Smooth muscle cell (in vitro differentiated cells): ENCODE results near the gene LGALS9. TPM values are rescaled to one million over a fixed set of nuclear protein-coding genes. Genes with fewer than 3 reads are reported as not detected.

ENCODE experiments used
- DNase-seq: peaks from one replicate; lab custom pipeline; 2025; ENCODE audit not compliant: unreplicated experiment; lab: John Stamatoyannopoulos, UW
- H2AFZ ChIP-seq: fragments of 200-600 bp; sonication (generic); 2 replicates; pipeline ENCODE4 v1.6.0; 2016; ENCODE audit warnings: antibody characterized with exemption, low read depth, mild to moderate bottlenecking
- H3F3A ChIP-seq: fragments of 200-600 bp; sonication (generic); 2 replicates; pipeline ENCODE4 v1.6.0; 2017; ENCODE audit warnings: antibody characterized with exemption, low read depth
- H3K27ac ChIP-seq: fragments of 200-600 bp; sonication (generic); 2 replicates; pipeline ENCODE4 v1.5.1; 2016; ENCODE audit warnings: low read depth, mild to moderate bottlenecking
- H3K27me3 ChIP-seq: fragments of 200-600 bp; sonication (generic); 2 replicates; pipeline ENCODE4 v1.6.1; 2016; ENCODE audit warnings: low read depth, mild to moderate bottlenecking
- H3K36me3 ChIP-seq: fragments of 200-600 bp; sonication (generic); 2 replicates; pipeline ENCODE4 v1.5.1; 2016; ENCODE audit warnings: low read depth
- H3K4me1 ChIP-seq: fragments of 200-600 bp; sonication (generic); 2 replicates; pipeline ENCODE4 v1.5.1; 2016; ENCODE audit warnings: low read depth
- H3K4me2 ChIP-seq: fragments of 200-600 bp; sonication (generic); 2 replicates; pipeline ENCODE4 v1.6.0; 2016; ENCODE audit warnings: mild to moderate bottlenecking
- H3K4me3 ChIP-seq: fragments of 200-600 bp; sonication (generic); 2 replicates; pipeline ENCODE4 v1.5.1; 2016; ENCODE audit warnings: mild to moderate bottlenecking
- H3K79me2 ChIP-seq: fragments of 200-600 bp; sonication (generic); 2 replicates; pipeline ENCODE4 v1.6.0; 2016; ENCODE audit warnings: low read depth, mild to moderate bottlenecking
- H3K9ac ChIP-seq: fragments of 200-600 bp; sonication (generic); 2 replicates; pipeline ENCODE4 v1.6.0; 2016; ENCODE audit warnings: low read depth
- H3K9me3 ChIP-seq: fragments of 200-600 bp; sonication (generic); replicated peaks from 2 replicates; pipeline ENCODE4 v1.5.1; 2016; ENCODE audit warnings: low read depth
- H4K20me1 ChIP-seq: fragments of 200-600 bp; sonication (generic); 2 replicates; pipeline ENCODE4 v1.6.0; 2016; ENCODE audit warnings: low read depth
- WGBS: methylation state at CpG from one replicate; pipeline ENCODE4 v1.1.7; 2016; ENCODE audit warnings: low lambda C conversion rate; 5-methylcytosine and 5-hydroxymethylcytosine counted together
- polyA plus RNA-seq: library from polyadenylated mRNA; unstranded; fragments of >200 nt; fragmentation: Nextera tagmentation; extraction: Ambion mirVana; gene quantifications from 2 replicates; pipeline ENCODE4 v1.2.1, GENCODE V29; 2016
- total RNA-seq: library from RNA; depleted of rRNA; stranded (reverse); fragments of >200 nt; gene quantifications from 2 replicates; pipeline ENCODE4 v1.2.3, GENCODE V29; 2014
- TF ChIP-seq, protein P1 (sequence below): fragments of 200-600 bp; sonication (generic); IDR thresholded peaks from 2 replicates; pipeline ENCODE4 v1.5.1; 2017; ENCODE audit warnings: borderline replicate concordance, mild to moderate bottlenecking, antibody characterized with exemption; ENCODE audit not compliant: insufficient read depth, poor library complexity, severe bottlenecking

The LGALS9 gene
- total and polyA plus RNA-seq, 2 experiments from 2014 or later, result 5.8 to 9.7 TPM

DNA sequence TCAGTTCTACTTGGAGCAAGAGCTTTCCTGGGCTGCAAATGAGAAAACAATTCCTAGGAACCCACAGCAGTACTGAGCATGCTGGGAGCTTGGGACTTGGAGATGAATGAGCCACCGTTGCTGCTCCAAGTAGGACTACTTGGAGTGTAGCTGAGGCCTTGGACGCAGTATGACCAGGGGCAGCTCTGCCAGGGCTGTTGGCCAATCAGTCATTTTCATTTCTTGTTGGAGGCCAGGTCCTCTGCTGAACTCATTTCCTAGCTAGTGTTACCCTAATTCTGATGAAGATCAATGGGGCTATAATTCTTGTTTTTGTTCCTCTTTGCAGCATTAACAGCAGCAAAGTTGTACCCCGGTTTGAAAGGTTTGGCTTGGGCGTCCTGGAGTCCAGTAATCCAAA is 8.0 kb upstream of the LGALS9 start:
- Histone ChIP-seq H3K4me2 (no peak overlapping the region), H3K4me3 (no peak overlapping the region), H3K4me1 (no peaks in the 10 kb centered on the region), H3K36me3 (peaks cover 20% of the 10 kb centered on the region), H4K20me1 (peaks cover 64% of the 10 kb centered on the region), H3K27ac (no peak overlapping the region), H3K27me3 (no peaks in the 10 kb centered on the region), H2AFZ (no peak overlapping the region), H3K9ac (no peak overlapping the region), H3F3A (peaks cover 4% of the 10 kb centered on the region), H3K79me2 (no peaks in the 10 kb centered on the region), H3K9me3 (no peaks in the 10 kb centered on the region)
- WGBS, result 83% methylated on average over 4 of the region's 4 CpGs
- no peak for DNase-seq
- TF ChIP-seq, protein P1, sequence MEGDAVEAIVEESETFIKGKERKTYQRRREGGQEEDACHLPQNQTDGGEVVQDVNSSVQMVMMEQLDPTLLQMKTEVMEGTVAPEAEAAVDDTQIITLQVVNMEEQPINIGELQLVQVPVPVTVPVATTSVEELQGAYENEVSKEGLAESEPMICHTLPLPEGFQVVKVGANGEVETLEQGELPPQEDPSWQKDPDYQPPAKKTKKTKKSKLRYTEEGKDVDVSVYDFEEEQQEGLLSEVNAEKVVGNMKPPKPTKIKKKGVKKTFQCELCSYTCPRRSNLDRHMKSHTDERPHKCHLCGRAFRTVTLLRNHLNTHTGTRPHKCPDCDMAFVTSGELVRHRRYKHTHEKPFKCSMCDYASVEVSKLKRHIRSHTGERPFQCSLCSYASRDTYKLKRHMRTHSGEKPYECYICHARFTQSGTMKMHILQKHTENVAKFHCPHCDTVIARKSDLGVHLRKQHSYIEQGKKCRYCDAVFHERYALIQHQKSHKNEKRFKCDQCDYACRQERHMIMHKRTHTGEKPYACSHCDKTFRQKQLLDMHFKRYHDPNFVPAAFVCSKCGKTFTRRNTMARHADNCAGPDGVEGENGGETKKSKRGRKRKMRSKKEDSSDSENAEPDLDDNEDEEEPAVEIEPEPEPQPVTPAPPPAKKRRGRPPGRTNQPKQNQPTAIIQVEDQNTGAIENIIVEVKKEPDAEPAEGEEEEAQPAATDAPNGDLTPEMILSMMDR, result no peak

DNA sequence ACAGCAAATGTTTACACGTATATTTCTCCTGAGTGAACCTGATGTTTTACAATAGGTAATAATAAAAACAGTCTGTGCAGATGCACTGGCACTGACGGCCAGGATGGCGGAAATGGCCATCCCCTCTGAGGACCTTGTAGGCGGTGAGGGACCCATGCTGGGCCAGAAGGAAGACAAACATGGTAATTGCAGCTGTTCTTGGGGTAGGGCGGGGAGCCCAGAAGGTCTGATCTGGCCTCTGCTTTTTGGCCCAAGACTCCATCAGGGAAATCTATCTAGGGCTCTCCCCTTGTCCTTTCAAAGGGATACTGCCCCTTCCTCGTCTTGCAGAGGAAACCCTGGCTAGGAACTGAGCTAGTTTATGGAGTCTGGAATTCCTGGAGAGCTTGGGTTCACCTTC is 7.4 kb upstream of the LGALS9 start:
- DNase-seq, result no peak

DNA sequence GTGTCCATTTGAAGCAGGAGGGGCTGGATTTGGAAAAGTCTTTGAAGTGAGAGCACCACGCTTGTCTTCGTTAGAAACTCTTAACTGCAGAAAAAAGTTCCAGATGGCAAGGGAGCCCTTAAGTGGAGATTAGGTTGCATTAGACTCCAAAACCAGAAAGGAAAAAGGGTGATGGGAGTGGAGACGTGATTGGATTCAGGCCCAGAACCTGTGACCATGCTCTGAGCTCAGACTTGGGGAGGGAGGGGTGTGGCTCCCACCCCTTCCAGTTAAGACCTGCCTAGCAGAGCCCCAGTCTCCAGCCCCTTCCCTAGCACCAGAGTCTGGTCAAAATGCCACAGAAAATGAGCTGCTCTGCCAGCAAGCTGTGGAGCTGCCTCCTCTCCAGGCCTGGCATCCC is 6.4 kb upstream of the LGALS9 start:
- 83% methylated on average over 3 of the region's 3 CpGs for WGBS
- peaks cover 20% of the 10 kb centered on the region for H3K36me3 ChIP-seq
- H2AFZ ChIP-seq, result no peak overlapping the region
- peaks cover 4% of the 10 kb centered on the region for H3F3A ChIP-seq
- DNase-seq, result no peak
- no peak overlapping the region for H3K4me3 ChIP-seq
- no peaks in the 10 kb centered on the region for H3K27me3 ChIP-seq
- H3K79me2 ChIP-seq, result no peaks in the 10 kb centered on the region
- TF ChIP-seq, protein P1, result no peak
- H3K4me1 ChIP-seq, result no peaks in the 10 kb centered on the region
- H3K9me3 ChIP-seq, result no peaks in the 10 kb centered on the region
- no peak overlapping the region for H3K27ac ChIP-seq
- peaks cover 51% of the 10 kb centered on the region for H4K20me1 ChIP-seq
- H3K9ac ChIP-seq, result no peak overlapping the region
- no peak overlapping the region for H3K4me2 ChIP-seq

More for the DNA sequence above, 7.4 kb upstream of the LGALS9 start:
- Histone ChIP-seq H3K27ac (no peak overlapping the region), H3K79me2 (no peaks in the 10 kb centered on the region), H3K4me3 (no peak overlapping the region), H4K20me1 (peaks cover 60% of the 10 kb centered on the region), H2AFZ (no peak overlapping the region), H3K4me2 (no peak overlapping the region), H3K36me3 (peaks cover 20% of the 10 kb centered on the region), H3K27me3 (no peaks in the 10 kb centered on the region), H3F3A (peaks cover 4% of the 10 kb centered on the region), H3K9ac (no peak overlapping the region), H3K9me3 (no peaks in the 10 kb centered on the region), H3K4me1 (no peaks in the 10 kb centered on the region)
- WGBS, result 99% methylated on average over 6 of the region's 6 CpGs
- TF ChIP-seq, protein P1, result no peak

DNA sequence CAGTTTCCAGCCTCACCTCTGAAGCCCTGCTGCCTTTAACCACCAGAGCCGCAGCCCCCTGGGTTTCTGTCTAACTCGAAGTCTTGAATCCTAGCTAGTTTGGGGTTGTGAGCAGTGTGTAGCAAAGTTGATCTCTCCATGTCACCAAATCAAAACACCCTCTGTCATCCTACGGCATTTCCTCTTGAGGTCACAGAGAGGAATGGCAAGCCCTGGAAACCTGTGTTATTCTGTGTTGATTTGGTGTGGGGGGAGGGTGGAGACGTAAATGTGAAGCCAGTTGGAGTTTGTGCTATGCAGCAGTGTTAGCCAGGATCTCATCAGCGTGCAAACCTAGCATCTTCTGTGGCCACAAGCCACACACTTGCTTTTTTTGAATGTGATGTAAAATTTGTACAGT is 5.1 kb upstream of the LGALS9 start:
- H3K27me3 ChIP-seq, result no peaks in the 10 kb centered on the region
- H3K27ac ChIP-seq, result no peak overlapping the region
- no peaks in the 10 kb centered on the region for H3K4me1 ChIP-seq
- WGBS, result 91% methylated on average over 5 of the region's 5 CpGs
- peaks cover 38% of the 10 kb centered on the region for H4K20me1 ChIP-seq
- H3K36me3 ChIP-seq, result peaks cover 16% of the 10 kb centered on the region
- H2AFZ ChIP-seq, result no peak overlapping the region
- H3K9me3 ChIP-seq, result no peaks in the 10 kb centered on the region
- TF ChIP-seq, protein P1, result no peak
- H3K4me3 ChIP-seq, result no peak overlapping the region
- peaks cover 4% of the 10 kb centered on the region for H3F3A ChIP-seq
- H3K4me2 ChIP-seq, result no peak overlapping the region
- no peak for DNase-seq
- H3K9ac ChIP-seq, result no peak overlapping the region
- no peaks in the 10 kb centered on the region for H3K79me2 ChIP-seq
